Kidney tubule cell (primary cell): ENCODE measurements around the gene TRIM56.
"Not testable (repeated sequence)": the region's sequence is repeated elsewhere in the genome, so short reads cannot be mapped to it uniquely, and the experiment has no call there.

Source experiments
- DNase-seq: peaks from one replicate; pipeline ENCODE4 v3.0.0-alpha.2; 2018; ENCODE audit warnings: low spot score

TRIM56 gene

GRCh38 chr7:101092266-101092905 lies 7.1 kb downstream of the TRIM56 start:
- DNase-seq: not testable (repeated sequence)

GRCh38 chr7:101093906-101094305 lies 8.6 kb downstream of the TRIM56 start:
- DNase-seq: peak; percentile 63

- no peak for DNase-seq
Observed at GRCh38 chr7:101094376-101094775, 9.1 kb downstream of the TRIM56 start.

- DNase-seq: peak; percentile 68
Observed at GRCh38 chr7:101094791-101095375, 9.6 kb downstream of the TRIM56 start.

GRCh38 chr7:101096331-101096956 lies 11.2 kb downstream of the TRIM56 start:
- DNase-seq: no peak

GRCh38 chr7:101096957-101097347 lies 11.7 kb downstream of the TRIM56 start:
- DNase-seq: no peak

- no peak for DNase-seq
Observed at GRCh38 chr7:101097561-101097960, 12.3 kb downstream of the TRIM56 start.

GRCh38 chr7:101099969-101100781 lies 14.9 kb downstream of the TRIM56 start:
- DNase-seq: peak; percentile 100

GRCh38 chr7:101100858-101101847 lies 15.9 kb downstream of the TRIM56 start:
- DNase-seq: peak; percentile 38

GRCh38 chr7:101102026-101102425 lies 16.7 kb downstream of the TRIM56 start:
- DNase-seq: no peak

GRCh38 chr7:101103701-101104100 lies 18.4 kb downstream of the TRIM56 start:
- DNase-seq: not testable (repeated sequence)

GRCh38 chr7:101104193-101104713 lies 19.0 kb downstream of the TRIM56 start:
- DNase-seq: no peak

GRCh38 chr7:101104799-101105198 lies 19.5 kb downstream of the TRIM56 start:
- DNase-seq: peak; percentile 22

GRCh38 chr7:101105248-101105647 lies 20.0 kb downstream of the TRIM56 start:
- not testable (repeated sequence) for DNase-seq

- DNase-seq: no peak
Observed at GRCh38 chr7:101106386-101106785, 21.1 kb downstream of the TRIM56 start.

- peak; percentile 95 for DNase-seq
Observed at GRCh38 chr7:101108330-101108857, 23.1 kb downstream of the TRIM56 start.

- peak; percentile 88 for DNase-seq
Observed at GRCh38 chr7:101108961-101109360, 23.7 kb downstream of the TRIM56 start.

GRCh38 chr7:101109368-101109767 lies 24.1 kb downstream of the TRIM56 start:
- DNase-seq: no peak

- DNase-seq: no peak
Observed at GRCh38 chr7:101111261-101111660, 26.0 kb downstream of the TRIM56 start.

- DNase-seq: peak; percentile 63
Observed at GRCh38 chr7:101112233-101112632, 27.0 kb downstream of the TRIM56 start.

- not testable (repeated sequence) for DNase-seq
Observed at GRCh38 chr7:101113140-101113539, 27.9 kb downstream of the TRIM56 start.
